ENCODE data around the gene MYO1A. TPM values are rescaled to one million over a fixed set of nuclear protein-coding genes. Genes with fewer than 3 reads are reported as not detected.

The MYO1A gene
- total and polyA plus RNA-seq, 2 of the 13 experiments (the other 11 are each of a cell fraction or from before 2014, with no cell fraction given) = 5.3 to 6.0 TPM

DNA sequence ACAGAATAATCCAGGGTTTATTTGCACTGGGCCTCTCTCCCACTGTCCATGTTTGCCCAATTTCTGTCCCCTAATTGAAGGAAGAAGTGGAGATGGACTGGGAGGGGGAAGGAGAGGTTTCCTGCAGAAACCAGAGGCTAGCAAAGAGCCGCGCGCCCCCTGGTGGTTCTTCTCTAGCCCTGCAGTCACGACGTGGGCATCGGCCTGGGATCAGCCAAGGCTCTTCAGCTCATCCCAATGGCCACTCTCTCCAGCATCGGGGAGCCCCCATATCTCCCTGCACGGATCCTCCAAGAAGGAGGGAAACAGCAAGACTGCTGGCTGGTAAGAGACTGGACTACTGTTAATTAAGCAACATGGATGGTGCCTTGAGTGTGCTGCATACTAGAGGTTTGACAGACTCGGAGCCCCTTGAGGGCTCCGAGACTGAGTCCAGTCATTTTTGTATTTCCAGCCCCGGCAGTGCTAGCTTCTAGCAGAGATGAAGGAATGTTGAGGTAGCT is 62.3 kb downstream of the MYO1A start (continued):
- TF ChIP-seq, protein P1, sequence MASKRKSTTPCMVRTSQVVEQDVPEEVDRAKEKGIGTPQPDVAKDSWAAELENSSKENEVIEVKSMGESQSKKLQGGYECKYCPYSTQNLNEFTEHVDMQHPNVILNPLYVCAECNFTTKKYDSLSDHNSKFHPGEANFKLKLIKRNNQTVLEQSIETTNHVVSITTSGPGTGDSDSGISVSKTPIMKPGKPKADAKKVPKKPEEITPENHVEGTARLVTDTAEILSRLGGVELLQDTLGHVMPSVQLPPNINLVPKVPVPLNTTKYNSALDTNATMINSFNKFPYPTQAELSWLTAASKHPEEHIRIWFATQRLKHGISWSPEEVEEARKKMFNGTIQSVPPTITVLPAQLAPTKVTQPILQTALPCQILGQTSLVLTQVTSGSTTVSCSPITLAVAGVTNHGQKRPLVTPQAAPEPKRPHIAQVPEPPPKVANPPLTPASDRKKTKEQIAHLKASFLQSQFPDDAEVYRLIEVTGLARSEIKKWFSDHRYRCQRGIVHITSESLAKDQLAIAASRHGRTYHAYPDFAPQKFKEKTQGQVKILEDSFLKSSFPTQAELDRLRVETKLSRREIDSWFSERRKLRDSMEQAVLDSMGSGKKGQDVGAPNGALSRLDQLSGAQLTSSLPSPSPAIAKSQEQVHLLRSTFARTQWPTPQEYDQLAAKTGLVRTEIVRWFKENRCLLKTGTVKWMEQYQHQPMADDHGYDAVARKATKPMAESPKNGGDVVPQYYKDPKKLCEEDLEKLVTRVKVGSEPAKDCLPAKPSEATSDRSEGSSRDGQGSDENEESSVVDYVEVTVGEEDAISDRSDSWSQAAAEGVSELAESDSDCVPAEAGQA (IDR thresholded peaks at IDR 0.05; ENCODE audit: low read depth) = no peak
- TF ChIP-seq, protein P1 (CRISPR knock-in tag; IDR thresholded peaks at IDR 0.05; ENCODE audit: borderline replicate concordance) = no peak
- TF ChIP-seq, protein P2, sequence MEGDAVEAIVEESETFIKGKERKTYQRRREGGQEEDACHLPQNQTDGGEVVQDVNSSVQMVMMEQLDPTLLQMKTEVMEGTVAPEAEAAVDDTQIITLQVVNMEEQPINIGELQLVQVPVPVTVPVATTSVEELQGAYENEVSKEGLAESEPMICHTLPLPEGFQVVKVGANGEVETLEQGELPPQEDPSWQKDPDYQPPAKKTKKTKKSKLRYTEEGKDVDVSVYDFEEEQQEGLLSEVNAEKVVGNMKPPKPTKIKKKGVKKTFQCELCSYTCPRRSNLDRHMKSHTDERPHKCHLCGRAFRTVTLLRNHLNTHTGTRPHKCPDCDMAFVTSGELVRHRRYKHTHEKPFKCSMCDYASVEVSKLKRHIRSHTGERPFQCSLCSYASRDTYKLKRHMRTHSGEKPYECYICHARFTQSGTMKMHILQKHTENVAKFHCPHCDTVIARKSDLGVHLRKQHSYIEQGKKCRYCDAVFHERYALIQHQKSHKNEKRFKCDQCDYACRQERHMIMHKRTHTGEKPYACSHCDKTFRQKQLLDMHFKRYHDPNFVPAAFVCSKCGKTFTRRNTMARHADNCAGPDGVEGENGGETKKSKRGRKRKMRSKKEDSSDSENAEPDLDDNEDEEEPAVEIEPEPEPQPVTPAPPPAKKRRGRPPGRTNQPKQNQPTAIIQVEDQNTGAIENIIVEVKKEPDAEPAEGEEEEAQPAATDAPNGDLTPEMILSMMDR (CRISPR knock-in tag; IDR thresholded peaks at IDR 0.05) = peak; percentile 95
- TF ChIP-seq EEA1 (CRISPR knock-in tag; IDR thresholded peaks at IDR 0.05; ENCODE audit: borderline replicate concordance) = no peak
- TF ChIP-seq YEATS4 (CRISPR knock-in tag; IDR thresholded peaks at IDR 0.05; ENCODE audit: borderline replicate concordance) = peak; percentile 29; the same call in 1 of the 2 replicates
- no peak for TF ChIP-seq NCOA5 (CRISPR knock-in tag; IDR thresholded peaks at IDR 0.05)
- TF ChIP-seq, protein P3, sequence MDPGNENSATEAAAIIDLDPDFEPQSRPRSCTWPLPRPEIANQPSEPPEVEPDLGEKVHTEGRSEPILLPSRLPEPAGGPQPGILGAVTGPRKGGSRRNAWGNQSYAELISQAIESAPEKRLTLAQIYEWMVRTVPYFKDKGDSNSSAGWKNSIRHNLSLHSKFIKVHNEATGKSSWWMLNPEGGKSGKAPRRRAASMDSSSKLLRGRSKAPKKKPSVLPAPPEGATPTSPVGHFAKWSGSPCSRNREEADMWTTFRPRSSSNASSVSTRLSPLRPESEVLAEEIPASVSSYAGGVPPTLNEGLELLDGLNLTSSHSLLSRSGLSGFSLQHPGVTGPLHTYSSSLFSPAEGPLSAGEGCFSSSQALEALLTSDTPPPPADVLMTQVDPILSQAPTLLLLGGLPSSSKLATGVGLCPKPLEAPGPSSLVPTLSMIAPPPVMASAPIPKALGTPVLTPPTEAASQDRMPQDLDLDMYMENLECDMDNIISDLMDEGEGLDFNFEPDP (CRISPR knock-in tag; conservative IDR thresholded peaks at IDR 0.05) = no peak
- TF ChIP-seq, protein P4, sequence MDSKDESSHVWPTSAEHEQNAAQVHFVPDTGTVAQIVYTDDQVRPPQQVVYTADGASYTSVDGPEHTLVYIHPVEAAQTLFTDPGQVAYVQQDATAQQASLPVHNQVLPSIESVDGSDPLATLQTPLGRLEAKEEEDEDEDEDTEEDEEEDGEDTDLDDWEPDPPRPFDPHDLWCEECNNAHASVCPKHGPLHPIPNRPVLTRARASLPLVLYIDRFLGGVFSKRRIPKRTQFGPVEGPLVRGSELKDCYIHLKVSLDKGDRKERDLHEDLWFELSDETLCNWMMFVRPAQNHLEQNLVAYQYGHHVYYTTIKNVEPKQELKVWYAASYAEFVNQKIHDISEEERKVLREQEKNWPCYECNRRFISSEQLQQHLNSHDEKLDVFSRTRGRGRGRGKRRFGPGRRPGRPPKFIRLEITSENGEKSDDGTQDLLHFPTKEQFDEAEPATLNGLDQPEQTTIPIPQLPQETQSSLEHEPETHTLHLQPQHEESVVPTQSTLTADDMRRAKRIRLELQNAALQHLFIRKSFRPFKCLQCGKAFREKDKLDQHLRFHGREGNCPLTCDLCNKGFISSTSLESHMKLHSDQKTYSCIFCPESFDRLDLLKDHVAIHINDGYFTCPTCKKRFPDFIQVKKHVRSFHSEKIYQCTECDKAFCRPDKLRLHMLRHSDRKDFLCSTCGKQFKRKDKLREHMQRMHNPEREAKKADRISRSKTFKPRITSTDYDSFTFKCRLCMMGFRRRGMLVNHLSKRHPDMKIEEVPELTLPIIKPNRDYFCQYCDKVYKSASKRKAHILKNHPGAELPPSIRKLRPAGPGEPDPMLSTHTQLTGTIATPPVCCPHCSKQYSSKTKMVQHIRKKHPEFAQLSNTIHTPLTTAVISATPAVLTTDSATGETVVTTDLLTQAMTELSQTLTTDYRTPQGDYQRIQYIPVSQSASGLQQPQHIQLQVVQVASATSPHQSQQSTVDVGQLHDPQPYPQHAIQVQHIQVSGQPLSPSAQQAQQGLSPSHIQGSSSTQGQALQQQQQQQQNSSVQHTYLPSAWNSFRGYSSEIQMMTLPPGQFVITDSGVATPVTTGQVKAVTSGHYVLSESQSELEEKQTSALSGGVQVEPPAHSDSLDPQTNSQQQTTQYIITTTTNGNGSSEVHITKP (CRISPR knock-in tag; IDR thresholded peaks at IDR 0.05; ENCODE audit: low read depth) = no peak
- no peak for TF ChIP-seq ZNF703 (CRISPR knock-in tag; IDR thresholded peaks at IDR 0.05; ENCODE audit: borderline replicate concordance)
- TF ChIP-seq, protein P5, sequence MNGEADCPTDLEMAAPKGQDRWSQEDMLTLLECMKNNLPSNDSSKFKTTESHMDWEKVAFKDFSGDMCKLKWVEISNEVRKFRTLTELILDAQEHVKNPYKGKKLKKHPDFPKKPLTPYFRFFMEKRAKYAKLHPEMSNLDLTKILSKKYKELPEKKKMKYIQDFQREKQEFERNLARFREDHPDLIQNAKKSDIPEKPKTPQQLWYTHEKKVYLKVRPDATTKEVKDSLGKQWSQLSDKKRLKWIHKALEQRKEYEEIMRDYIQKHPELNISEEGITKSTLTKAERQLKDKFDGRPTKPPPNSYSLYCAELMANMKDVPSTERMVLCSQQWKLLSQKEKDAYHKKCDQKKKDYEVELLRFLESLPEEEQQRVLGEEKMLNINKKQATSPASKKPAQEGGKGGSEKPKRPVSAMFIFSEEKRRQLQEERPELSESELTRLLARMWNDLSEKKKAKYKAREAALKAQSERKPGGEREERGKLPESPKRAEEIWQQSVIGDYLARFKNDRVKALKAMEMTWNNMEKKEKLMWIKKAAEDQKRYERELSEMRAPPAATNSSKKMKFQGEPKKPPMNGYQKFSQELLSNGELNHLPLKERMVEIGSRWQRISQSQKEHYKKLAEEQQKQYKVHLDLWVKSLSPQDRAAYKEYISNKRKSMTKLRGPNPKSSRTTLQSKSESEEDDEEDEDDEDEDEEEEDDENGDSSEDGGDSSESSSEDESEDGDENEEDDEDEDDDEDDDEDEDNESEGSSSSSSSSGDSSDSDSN (CRISPR knock-in tag; IDR thresholded peaks at IDR 0.05) = no peak
- TF ChIP-seq, protein P6, sequence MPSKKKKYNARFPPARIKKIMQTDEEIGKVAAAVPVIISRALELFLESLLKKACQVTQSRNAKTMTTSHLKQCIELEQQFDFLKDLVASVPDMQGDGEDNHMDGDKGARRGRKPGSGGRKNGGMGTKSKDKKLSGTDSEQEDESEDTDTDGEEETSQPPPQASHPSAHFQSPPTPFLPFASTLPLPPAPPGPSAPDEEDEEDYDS (CRISPR knock-in tag; IDR thresholded peaks at IDR 0.05) = no peak
- TF ChIP-seq ZNF792 (CRISPR knock-in tag; IDR thresholded peaks at IDR 0.05) = no peak
- no peak for TF ChIP-seq PAF1 (CRISPR knock-in tag; IDR thresholded peaks at IDR 0.05)
- TF ChIP-seq TBP (CRISPR knock-in tag; IDR thresholded peaks at IDR 0.05) = no peak

All from HepG2 (cell line).